HG03460 (cell line): ENCODE measurements around the gene ATF6.
"Not testable (repeated sequence)": the region's sequence is repeated elsewhere in the genome, so short reads cannot be mapped to it uniquely, and the experiment has no call there.

Experiments used
- ATAC-seq: cut with Tn5 transposase; IDR thresholded peaks from one replicate; pipeline ENCODE4 v1.9.1; 2021; ENCODE audit not compliant: unreplicated experiment

The ATF6 gene

GRCh38 chr1:161766102-161766981 lies at the start of gene ATF6:
ATF6 (plus strand) TSS chr1:161766320; CDS start chr1:161766361, 41 bp downstream.
- ATAC-seq, result peak; percentile 71

GRCh38 chr1:161718559-161719324 lies 47.4 kb upstream of the ATF6 start:
- ATAC-seq, result peak; percentile 63

GRCh38 chr1:161719325-161719611 lies 46.9 kb upstream of the ATF6 start:
- ATAC-seq, result peak; percentile 46

- no peak for ATAC-seq
Observed at GRCh38 chr1:161720422-161720821, 45.7 kb upstream of the ATF6 start.

- ATAC-seq, result no peak
Observed at GRCh38 chr1:161720956-161721737, 45.0 kb upstream of the ATF6 start, which contains the start of gene FCRLB. FCRLB (plus strand) TSS chr1:161721544; CDS start chr1:161722673, 1,129 bp downstream.

- no peak for ATAC-seq
Observed at GRCh38 chr1:161721738-161722343, 44.3 kb upstream of the ATF6 start.

GRCh38 chr1:161722406-161722805 lies 43.7 kb upstream of the ATF6 start:
- ATAC-seq, result no peak

- ATAC-seq, result no peak
Observed at GRCh38 chr1:161723459-161724141, 42.5 kb upstream of the ATF6 start.

GRCh38 chr1:161725258-161725907 lies 40.7 kb upstream of the ATF6 start:
- not testable (repeated sequence) for ATAC-seq

GRCh38 chr1:161725908-161726472 lies 40.1 kb upstream of the ATF6 start:
- ATAC-seq, result peak; percentile 20

- ATAC-seq, result peak; percentile 51
Observed at GRCh38 chr1:161726473-161727255, 39.5 kb upstream of the ATF6 start.

- peak; percentile 16 for ATAC-seq
Observed at GRCh38 chr1:161727256-161727924, 38.7 kb upstream of the ATF6 start.

GRCh38 chr1:161728376-161729226 lies 37.5 kb upstream of the ATF6 start:
- ATAC-seq, result no peak

- ATAC-seq, result no peak
Observed at GRCh38 chr1:161730050-161730564, 36.0 kb upstream of the ATF6 start.

- ATAC-seq, result no peak
Observed at GRCh38 chr1:161731241-161731640, 34.9 kb upstream of the ATF6 start.

- no peak for ATAC-seq
Observed at GRCh38 chr1:161731981-161732718, 34.0 kb upstream of the ATF6 start.
